ENCODE data around the gene CFAP74.

The CFAP74 gene

GRCh38 chr1:2039251-2039650 is 35.7 kb upstream of the CFAP74 start:
- DNase-seq = no peak

- no peak for DNase-seq
Measured at GRCh38 chr1:2038229-2038628, 34.6 kb upstream of the CFAP74 start.

- DNase-seq = no peak
Measured at GRCh38 chr1:2037314-2037979, 33.9 kb upstream of the CFAP74 start.

GRCh38 chr1:2036287-2036686 is 32.7 kb upstream of the CFAP74 start:
- DNase-seq = no peak

- DNase-seq = no peak
Measured at GRCh38 chr1:2033165-2033564, 29.6 kb upstream of the CFAP74 start.

- no peak for DNase-seq
Measured at GRCh38 chr1:2032737-2033136, 29.2 kb upstream of the CFAP74 start.

GRCh38 chr1:2031546-2032540 is 28.3 kb upstream of the CFAP74 start:
- no peak for DNase-seq

GRCh38 chr1:2030076-2030871 is 26.7 kb upstream of the CFAP74 start:
- DNase-seq = no peak

GRCh38 chr1:2029561-2029960 is 26.0 kb upstream of the CFAP74 start:
- no peak for DNase-seq

- DNase-seq = no peak
Measured at GRCh38 chr1:2028870-2029560, 25.4 kb upstream of the CFAP74 start.

- no peak for DNase-seq
Measured at GRCh38 chr1:2027961-2028583, 24.5 kb upstream of the CFAP74 start.

GRCh38 chr1:2025491-2025981 is 21.9 kb upstream of the CFAP74 start:
- DNase-seq = no peak

GRCh38 chr1:2024887-2025286 is 21.3 kb upstream of the CFAP74 start:
- DNase-seq = no peak

- DNase-seq = no peak
Measured at GRCh38 chr1:2024451-2024850, 20.9 kb upstream of the CFAP74 start.

GRCh38 chr1:2023187-2023586 is 19.6 kb upstream of the CFAP74 start:
- no peak for DNase-seq

GRCh38 chr1:2022063-2022770 is 18.6 kb upstream of the CFAP74 start:
- DNase-seq = no peak

GRCh38 chr1:2021550-2021949 is 18.0 kb upstream of the CFAP74 start:
- no peak for DNase-seq

GRCh38 chr1:2020310-2020655 is 16.7 kb upstream of the CFAP74 start:
- DNase-seq = no peak

- no peak for DNase-seq
Measured at GRCh38 chr1:2019571-2020309, 16.2 kb upstream of the CFAP74 start.

GRCh38 chr1:2019172-2019543 is 15.6 kb upstream of the CFAP74 start, which contains the start of gene GABRD:
TSS of gene GABRD (plus strand) at chr1:2019345. CDS start at chr1:2019424, 79 bp downstream.
- DNase-seq = no peak

Data from T-helper 9 cell (primary cell).